DOHH2 (cell line): ENCODE data around the gene NPAS3.

Experiments used
- H3F3A ChIP-seq: fragments of 200-600 bp; sonication (generic), shearing (Covaris generic); 2 replicates; pipeline ENCODE4 v1.6.0; 2016; ENCODE audit warnings: antibody characterized with exemption, mild to moderate bottlenecking; ENCODE audit not compliant: control insufficient read depth, insufficient read depth
- H3K27ac ChIP-seq: fragments of 200-600 bp; sonication (generic); 2 replicates; pipeline ENCODE4 v1.5.1; 2014; ENCODE audit warnings: low read depth, mild to moderate bottlenecking, low read length, moderate library complexity
- H3K27me3 ChIP-seq: fragments of 200-600 bp; sonication (generic); 2 replicates; pipeline ENCODE4 v1.6.1; 2014; ENCODE audit warnings: mild to moderate bottlenecking, low read length, mixed read lengths; ENCODE audit not compliant: control insufficient read depth
- H3K36me3 ChIP-seq: fragments of 200-600 bp; sonication (generic); 2 replicates; pipeline ENCODE4 v1.6.1; 2014; ENCODE audit warnings: mild to moderate bottlenecking, low read length, moderate library complexity, mixed read lengths; ENCODE audit not compliant: control insufficient read depth
- H3K4me1 ChIP-seq: fragments of 200-600 bp; sonication (generic); 2 replicates; pipeline ENCODE4 v1.6.1; 2014; ENCODE audit warnings: mild to moderate bottlenecking, low read length, mixed read lengths; ENCODE audit not compliant: control insufficient read depth
- H3K4me2 ChIP-seq: fragments of 200-600 bp; sonication (generic); 2 replicates; pipeline ENCODE4 v1.6.0; 2014; ENCODE audit warnings: mild to moderate bottlenecking, low read length, moderate library complexity
- H3K4me3 ChIP-seq: fragments of 200-600 bp; sonication (generic); 2 replicates; pipeline ENCODE4 v1.5.1; 2014; ENCODE audit warnings: mild to moderate bottlenecking, low read length, mixed read lengths
- H3K79me2 ChIP-seq: fragments of 200-600 bp; sonication (generic); 2 replicates; pipeline ENCODE4 v1.6.1; 2014; ENCODE audit warnings: mild to moderate bottlenecking, low read length, mixed read lengths; ENCODE audit not compliant: control insufficient read depth
- H3K9me2 ChIP-seq: fragments of 200-600 bp; sonication (generic); replicated peaks from 2 replicates; pipeline ENCODE4 v1.6.1; 2014; ENCODE audit warnings: mild to moderate bottlenecking, low read length, mixed read lengths; ENCODE audit not compliant: control insufficient read depth
- H3K9me3 ChIP-seq: fragments of 200-600 bp; sonication (generic); 2 replicates; pipeline ENCODE4 v1.6.1; 2014; ENCODE audit warnings: antibody characterized with exemption, low read length, mixed read lengths; ENCODE audit not compliant: control insufficient read depth, insufficient read depth
- H4K20me1 ChIP-seq: fragments of 200-600 bp; sonication (generic); 2 replicates; pipeline ENCODE4 v1.6.0; 2014; ENCODE audit warnings: low read depth, mild to moderate bottlenecking, antibody characterized with exemption, low read length, moderate library complexity; ENCODE audit not compliant: control insufficient read depth, insufficient read depth
- EZH2phosphoT487 ChIP-seq: fragments of 200-600 bp; sonication (generic); IDR thresholded peaks from 2 replicates; pipeline ENCODE4 v1.6.1; 2017; ENCODE audit warnings: borderline replicate concordance, mild to moderate bottlenecking, antibody characterized with exemption, low read length, moderate library complexity, mixed read lengths
- TF ChIP-seq, protein P1 (sequence below): fragments of 200-600 bp; sonication (generic); IDR thresholded peaks from one replicate; pipeline ENCODE4 v1.5.1; 2014; ENCODE audit warnings: antibody characterized with exemption, mild to moderate bottlenecking, low read depth, low read length; ENCODE audit not compliant: poor library complexity, severe bottlenecking

NPAS3 gene

GRCh38 chr14:33515899-33516298 is 577.2 kb downstream of the NPAS3 start:
- no peaks in the 10 kb centered on the region for H3F3A ChIP-seq
- no peaks in the 10 kb centered on the region for H3K27me3 ChIP-seq
- H3K36me3 ChIP-seq: no peaks in the 10 kb centered on the region
- no peaks in the 10 kb centered on the region for H3K9me2 ChIP-seq
- no peaks in the 10 kb centered on the region for H4K20me1 ChIP-seq
- H3K4me2 ChIP-seq: no peak overlapping the region
- TF ChIP-seq, protein P1, sequence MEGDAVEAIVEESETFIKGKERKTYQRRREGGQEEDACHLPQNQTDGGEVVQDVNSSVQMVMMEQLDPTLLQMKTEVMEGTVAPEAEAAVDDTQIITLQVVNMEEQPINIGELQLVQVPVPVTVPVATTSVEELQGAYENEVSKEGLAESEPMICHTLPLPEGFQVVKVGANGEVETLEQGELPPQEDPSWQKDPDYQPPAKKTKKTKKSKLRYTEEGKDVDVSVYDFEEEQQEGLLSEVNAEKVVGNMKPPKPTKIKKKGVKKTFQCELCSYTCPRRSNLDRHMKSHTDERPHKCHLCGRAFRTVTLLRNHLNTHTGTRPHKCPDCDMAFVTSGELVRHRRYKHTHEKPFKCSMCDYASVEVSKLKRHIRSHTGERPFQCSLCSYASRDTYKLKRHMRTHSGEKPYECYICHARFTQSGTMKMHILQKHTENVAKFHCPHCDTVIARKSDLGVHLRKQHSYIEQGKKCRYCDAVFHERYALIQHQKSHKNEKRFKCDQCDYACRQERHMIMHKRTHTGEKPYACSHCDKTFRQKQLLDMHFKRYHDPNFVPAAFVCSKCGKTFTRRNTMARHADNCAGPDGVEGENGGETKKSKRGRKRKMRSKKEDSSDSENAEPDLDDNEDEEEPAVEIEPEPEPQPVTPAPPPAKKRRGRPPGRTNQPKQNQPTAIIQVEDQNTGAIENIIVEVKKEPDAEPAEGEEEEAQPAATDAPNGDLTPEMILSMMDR: no peak
- no peak for TF ChIP-seq EZH2phosphoT487
- no peaks in the 10 kb centered on the region for H3K4me1 ChIP-seq
- no peak overlapping the region for H3K4me3 ChIP-seq
- H3K9me3 ChIP-seq: no peaks in the 10 kb centered on the region
- H3K27ac ChIP-seq: no peak overlapping the region
- no peaks in the 10 kb centered on the region for H3K79me2 ChIP-seq

DNA sequence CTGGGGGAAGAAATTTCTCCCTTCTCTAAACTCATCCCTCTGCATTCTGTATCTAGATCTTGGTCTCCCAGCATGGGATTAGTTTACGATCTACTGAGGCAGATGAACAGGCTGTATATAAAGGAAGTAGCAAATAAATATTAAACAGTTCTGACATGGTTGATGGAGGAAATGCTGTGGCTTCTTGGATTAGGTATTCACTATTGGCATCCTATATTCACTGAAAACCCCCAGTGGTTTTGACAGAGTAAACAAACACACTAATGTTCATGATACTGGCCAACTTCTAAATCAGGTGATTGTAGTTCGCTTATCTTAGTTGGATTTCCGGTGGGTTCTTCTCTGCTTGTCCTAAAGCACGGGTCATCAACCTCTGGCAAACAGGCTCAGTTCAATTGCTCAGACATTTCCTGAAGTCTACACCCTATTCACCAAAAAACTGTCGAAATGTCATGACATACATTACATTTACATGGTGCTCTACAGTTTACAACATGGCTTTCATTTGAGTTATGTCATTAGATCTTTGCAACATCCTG is 578.3 kb downstream of the NPAS3 start:
- Histone ChIP-seq H3K4me3 (no peak overlapping the region), H3K27me3 (no peaks in the 10 kb centered on the region), H3K9me3 (no peaks in the 10 kb centered on the region), H3K9me2 (no peaks in the 10 kb centered on the region), H3K79me2 (no peaks in the 10 kb centered on the region), H3K4me2 (no peak overlapping the region), H3K4me1 (no peaks in the 10 kb centered on the region), H3F3A (no peaks in the 10 kb centered on the region), H3K27ac (no peak overlapping the region), H3K36me3 (no peaks in the 10 kb centered on the region), H4K20me1 (no peaks in the 10 kb centered on the region)
- TF ChIP-seq EZH2phosphoT487: no peak
- TF ChIP-seq, protein P1: no peak

- TF ChIP-seq, protein P1: no peak
- no peak for TF ChIP-seq EZH2phosphoT487
- no peak overlapping the region for H3K4me3 ChIP-seq
- H3K4me2 ChIP-seq: no peak overlapping the region
- no peaks in the 10 kb centered on the region for H3F3A ChIP-seq
- H4K20me1 ChIP-seq: no peaks in the 10 kb centered on the region
- H3K79me2 ChIP-seq: no peaks in the 10 kb centered on the region
- no peaks in the 10 kb centered on the region for H3K27me3 ChIP-seq
- no peaks in the 10 kb centered on the region for H3K9me3 ChIP-seq
- H3K4me1 ChIP-seq: no peaks in the 10 kb centered on the region
- H3K36me3 ChIP-seq: no peaks in the 10 kb centered on the region
- H3K9me2 ChIP-seq: no peaks in the 10 kb centered on the region
- no peak overlapping the region for H3K27ac ChIP-seq
Measured at GRCh38 chr14:33521192-33521591, 582.5 kb downstream of the NPAS3 start.
